HepG2 (cell line): Measurements from ENCODE around the gene SERPINF2. TPM values are rescaled to one million over a fixed set of nuclear protein-coding genes. Genes with fewer than 3 reads are reported as not detected.

Experiments used
- ARID4A ChIP-seq: sonication (generic); formaldehyde crosslinking; IDR thresholded peaks from 2 replicates; pipeline ENCODE4 v1.5.0; 2020; ENCODE audit warnings: mild to moderate bottlenecking, missing genetic modification reagents, borderline replicate concordance
- KLF12 ChIP-seq: sonication (generic); formaldehyde crosslinking; IDR thresholded peaks from 2 replicates; pipeline ENCODE4 v1.4.0; 2020; ENCODE audit warnings: missing genetic modification reagents, borderline replicate concordance
- NFE2L2 ChIP-seq: fragments of 150-350 bp; IDR thresholded peaks from 2 replicates; pipeline ENCODE4 v1.6.1; 2014; ENCODE audit warnings: low read length
- SAP130 ChIP-seq: IDR thresholded peaks from 2 replicates; pipeline ENCODE4 v1.6.1; 2016; ENCODE audit warnings: low read depth
- SCMH1 ChIP-seq: sonication (generic); formaldehyde crosslinking; IDR thresholded peaks from 2 replicates; pipeline ENCODE4 v1.9.0; 2021; ENCODE audit warnings: missing genetic modification reagents, mild to moderate bottlenecking, borderline replicate concordance
- SMYD3 ChIP-seq: sonication (generic); formaldehyde crosslinking; IDR thresholded peaks from 2 replicates; pipeline ENCODE4 v1.8.1; 2023; ENCODE audit warnings: mild to moderate bottlenecking, missing genetic modification reagents
- SP5 ChIP-seq: IDR thresholded peaks from 2 replicates; pipeline ENCODE4 v1.6.1; 2016; ENCODE audit warnings: low read depth, borderline replicate concordance
- STAT6 ChIP-seq: sonication (generic); formaldehyde crosslinking; IDR thresholded peaks from 2 replicates; pipeline ENCODE4 v1.4.0; 2020; ENCODE audit warnings: missing genetic modification reagents, mild to moderate bottlenecking, borderline replicate concordance
- ZBTB3 ChIP-seq: sonication (generic); formaldehyde crosslinking; IDR thresholded peaks from 2 replicates; pipeline ENCODE4 v1.4.0; 2020; ENCODE audit warnings: low read depth, mild to moderate bottlenecking, moderate library complexity, missing genetic modification reagents, borderline replicate concordance
- ZC3H13 ChIP-seq: sonication (generic); formaldehyde crosslinking; IDR thresholded peaks from 2 replicates; pipeline ENCODE4 v1.8.1; 2023; ENCODE audit warnings: mild to moderate bottlenecking, missing genetic modification reagents, moderate library complexity
- ZNF142 ChIP-seq: sonication (generic); formaldehyde crosslinking; IDR thresholded peaks from 2 replicates; pipeline ENCODE4 v1.4.0; 2020; ENCODE audit warnings: missing genetic modification reagents
- ZNF143 ChIP-seq: sonication (generic); formaldehyde crosslinking; IDR thresholded peaks from 2 replicates; pipeline ENCODE4 v1.4.0; 2020; ENCODE audit warnings: missing genetic modification reagents
- ZNF256 ChIP-seq: sonication (generic); formaldehyde crosslinking; conservative IDR thresholded peaks from 2 replicates; pipeline ENCODE4 v1.4.0; 2020; ENCODE audit warnings: missing genetic modification reagents
- ZNF530 ChIP-seq: sonication (generic); formaldehyde crosslinking; IDR thresholded peaks from 2 replicates; pipeline ENCODE4 v1.5.0; 2020; ENCODE audit warnings: low read depth, mild to moderate bottlenecking, missing genetic modification reagents
- ZNF788 ChIP-seq: sonication (generic); formaldehyde crosslinking; IDR thresholded peaks from 2 replicates; pipeline ENCODE4 v1.5.0; 2020; ENCODE audit warnings: mild to moderate bottlenecking, missing genetic modification reagents, borderline replicate concordance
- polyA plus RNA-seq, 8 experiments: library from polyadenylated mRNA; depleted of rRNA in 3 of 8; stranded (reverse) in 7 of 8; unstranded in 1 of 8; fragments of >200 nt; fragmentation: Illumina TruSeq in 4 of 8; extraction: Trizol in 4 of 8; gene quantifications; 2 replicates each; pipeline versions ENCODE4 v1.2.1 to v1.2.3, GENCODE V29; 2011 to 2016; ENCODE audit warnings: low read depth in 4 of 8, missing spikeins in 1 of 8, mixed read lengths in 1 of 8; ENCODE audit not compliant: insufficient read depth in 1 of 8
- total RNA-seq, 5 experiments: library from RNA; depleted of rRNA; stranded (reverse); fragments of >200 nt; fragmentation: Illumina TruSeq; extraction: Trizol; gene quantifications; 2 replicates each; pipeline ENCODE4 v1.2.3, GENCODE V29; 2016; ENCODE audit warnings: low read depth in 1 of 5

SERPINF2 gene
- total and polyA plus RNA-seq, 2 of the 13 experiments (the other 11 are each of a cell fraction or from before 2014, with no cell fraction given) = 309 to 548 TPM

- TF ChIP-seq ARID4A (CRISPR knock-in tag) (0 out of 2 replicates have a peak, but pooled peaks have one; percentile 15), SMYD3 (CRISPR knock-in tag) (no peak), ZNF256 (CRISPR knock-in tag) (no peak), ZNF142 (CRISPR knock-in tag) (no peak), STAT6 (CRISPR knock-in tag) (no peak), KLF12 (CRISPR knock-in tag) (no peak), ZNF788 (CRISPR knock-in tag) (no peak), SCMH1 (CRISPR knock-in tag) (no peak), ZNF530 (CRISPR knock-in tag) (no peak), SAP130 (CRISPR knock-in tag) (no peak), NFE2L2 (no peak), SP5 (CRISPR knock-in tag) (no peak), ZBTB3 (CRISPR knock-in tag) (no peak), ZNF143 (CRISPR knock-in tag) (no peak), ZC3H13 (CRISPR knock-in tag) (peak; percentile 55; the same call in 1 of the 2 replicates)
These were observed 12.7 kb downstream of the SERPINF2 start (continued) for GRCh38 chr17:1755252-1755826.
